Uterus (tissue), 4 donors: ENCODE data around the gene PTPN14. TPM values are rescaled to one million over a fixed set of nuclear protein-coding genes. Genes with fewer than 3 reads are reported as not detected.

Experiments used
- DNase-seq, 2 donors: peaks; one replicate each; pipeline ENCODE4 v3.0.0-alpha.2; 2019 to 2020
- H3K27ac ChIP-seq, 2 donors: fragments of 200-600 bp; sonication (generic); 1 replicate in 1 of 2; 2 replicates in 1 of 2; pipeline ENCODE4 v1.5.1; 2016 to 2018
- H3K27me3 ChIP-seq, 2 donors: fragments of 200-600 bp; sonication (generic); one replicate each; pipeline ENCODE4 v1.5.1; 2018 to 2019; ENCODE audit warnings: control low read depth in 1 of 2
- H3K36me3 ChIP-seq, 2 donors: fragments of 200-600 bp; sonication (generic); one replicate each; pipeline ENCODE4 v1.5.1; 2019; ENCODE audit warnings: control low read depth in 1 of 2
- H3K4me1 ChIP-seq, 2 donors: fragments of 200-600 bp; sonication (generic); one replicate each; pipeline ENCODE4 v1.5.1; 2018 to 2019; ENCODE audit warnings: control low read depth in 1 of 2
- H3K4me3 ChIP-seq, 2 donors: fragments of 200-600 bp; sonication (generic); 1 replicate in 1 of 2; 2 replicates in 1 of 2; pipeline ENCODE4 v1.5.1; 2018 to 2019; ENCODE audit warnings: mild to moderate bottlenecking in 1 of 2
- H3K9me3 ChIP-seq, 2 donors: fragments of 200-600 bp; sonication (generic); one replicate each; pipeline ENCODE4 v1.5.1; 2019; ENCODE audit warnings: control low read depth in 1 of 2
- CTCF ChIP-seq, 4 experiments: fragments of 200-600 bp in 2 of 4; fragments of 450-650 bp in 2 of 4; sonication (generic) in 2 of 4; IDR thresholded peaks; one replicate each; pipeline ENCODE4 v1.5.1; 2016 to 2019; ENCODE audit warnings: antibody characterized with exemption in 4 of 4, mild to moderate bottlenecking in 2 of 4, moderate library complexity in 1 of 4
- POLR2A ChIP-seq, 2 donors: fragments of 450-650 bp; IDR thresholded peaks; one replicate each; pipeline ENCODE4 v1.6.1; 2016; ENCODE audit warnings: antibody characterized with exemption in 2 of 2, mild to moderate bottlenecking in 1 of 2, moderate library complexity in 1 of 2
- intact Hi-C: fragments of 100-400 bp; cut with DNase I; formaldehyde crosslinking; loops from one replicate; pipeline ENCODE4 v1.15.1; 2023; ENCODE audit warnings: low total_unique reads
- total RNA-seq, 4 donors: library from RNA; depleted of rRNA in 3 of 4; stranded (reverse); fragments of >200 nt in 3 of 4; gene quantifications; one replicate each; pipeline versions ENCODE4 v1.1.0 to v1.2.4, GENCODE V29; 2014 to 2023
- donor health status: DM: yes; HTN: yes; CAD: no.

Gene PTPN14
- total RNA-seq, 4 donors from 2014 or later, result 13.2 to 78.0 (median 30.9) TPM

DNA sequence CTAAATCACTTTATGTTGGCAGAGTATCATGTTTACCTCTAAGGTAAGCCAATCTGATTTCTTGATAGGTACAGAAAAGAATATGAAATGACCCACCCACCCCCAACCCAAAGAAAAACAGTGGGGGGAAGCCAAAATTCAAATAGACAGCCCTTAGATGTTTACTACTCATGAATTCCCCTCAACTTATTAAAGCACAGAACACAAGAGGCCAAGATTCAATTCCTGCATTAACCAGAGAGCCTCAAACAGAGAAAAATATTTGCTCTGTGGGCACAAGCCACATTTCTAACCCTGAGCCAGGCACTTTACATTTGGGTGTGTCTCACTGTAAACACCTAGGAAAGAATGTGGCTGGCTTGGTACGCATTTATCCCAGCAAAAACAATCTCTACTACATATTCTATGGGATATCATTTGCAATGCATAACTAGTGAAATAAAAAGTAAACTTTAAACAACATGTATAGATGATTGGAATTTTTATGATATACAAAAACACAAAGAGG is 84.3 kb downstream of the PTPN14 start:
- Histone ChIP-seq H3K36me3 (no peaks in the 10 kb centered on the region), H3K27ac (no peak overlapping the region), H3K4me1 (no peaks in the 10 kb centered on the region), H3K9me3 (no peaks in the 10 kb centered on the region), H3K4me3 (no peak overlapping the region), H3K27me3 (no peaks in the 10 kb centered on the region)
- intact Hi-C loops, result no loop called here
- DNase-seq, result no peak
- no peak for TF ChIP-seq CTCF (IDR thresholded peaks at IDR 0.05)
- TF ChIP-seq POLR2A (IDR thresholded peaks at IDR 0.05), result no peak

DNA sequence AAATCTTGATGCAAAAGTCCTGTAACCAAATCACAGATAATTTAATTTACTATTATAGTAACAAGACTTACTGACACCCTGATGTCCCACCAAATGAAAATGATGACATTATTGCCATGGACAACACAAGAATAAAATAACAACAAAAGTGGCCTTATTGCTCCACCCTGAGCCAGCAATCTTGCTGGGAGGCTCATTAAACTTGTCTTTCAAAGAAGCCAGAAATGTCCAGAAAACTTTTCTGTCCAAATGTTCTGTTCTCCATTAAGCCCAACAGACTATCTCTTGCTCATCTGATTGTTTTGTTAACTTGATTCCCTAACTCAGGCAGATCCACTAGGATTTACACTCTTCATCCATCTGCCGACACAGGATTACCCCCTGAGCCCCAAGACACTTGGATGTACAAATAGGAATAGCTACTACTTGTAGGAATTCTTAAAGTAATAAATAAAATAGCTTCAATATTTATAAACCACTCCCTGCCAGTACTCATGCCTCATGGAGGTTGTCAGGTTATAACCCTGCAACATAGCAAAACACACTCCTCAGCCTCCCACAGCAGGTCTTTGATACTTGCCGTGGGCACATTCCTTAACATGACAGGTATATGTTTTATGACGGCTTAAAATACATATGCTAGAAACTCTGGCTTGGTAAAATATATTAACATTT is 84.9 kb downstream of the PTPN14 start:
- H3K4me1 ChIP-seq, result no peaks in the 10 kb centered on the region
- intact Hi-C loops, result no loop called here
- H3K4me3 ChIP-seq, result no peak overlapping the region
- TF ChIP-seq POLR2A (IDR thresholded peaks at IDR 0.05) (no peak), CTCF (IDR thresholded peaks at IDR 0.05) (no peak)
- DNase-seq, result no peak
- H3K27me3 ChIP-seq, result no peaks in the 10 kb centered on the region
- H3K27ac ChIP-seq, result no peak overlapping the region
- no peaks in the 10 kb centered on the region for H3K9me3 ChIP-seq
- no peaks in the 10 kb centered on the region for H3K36me3 ChIP-seq

DNA sequence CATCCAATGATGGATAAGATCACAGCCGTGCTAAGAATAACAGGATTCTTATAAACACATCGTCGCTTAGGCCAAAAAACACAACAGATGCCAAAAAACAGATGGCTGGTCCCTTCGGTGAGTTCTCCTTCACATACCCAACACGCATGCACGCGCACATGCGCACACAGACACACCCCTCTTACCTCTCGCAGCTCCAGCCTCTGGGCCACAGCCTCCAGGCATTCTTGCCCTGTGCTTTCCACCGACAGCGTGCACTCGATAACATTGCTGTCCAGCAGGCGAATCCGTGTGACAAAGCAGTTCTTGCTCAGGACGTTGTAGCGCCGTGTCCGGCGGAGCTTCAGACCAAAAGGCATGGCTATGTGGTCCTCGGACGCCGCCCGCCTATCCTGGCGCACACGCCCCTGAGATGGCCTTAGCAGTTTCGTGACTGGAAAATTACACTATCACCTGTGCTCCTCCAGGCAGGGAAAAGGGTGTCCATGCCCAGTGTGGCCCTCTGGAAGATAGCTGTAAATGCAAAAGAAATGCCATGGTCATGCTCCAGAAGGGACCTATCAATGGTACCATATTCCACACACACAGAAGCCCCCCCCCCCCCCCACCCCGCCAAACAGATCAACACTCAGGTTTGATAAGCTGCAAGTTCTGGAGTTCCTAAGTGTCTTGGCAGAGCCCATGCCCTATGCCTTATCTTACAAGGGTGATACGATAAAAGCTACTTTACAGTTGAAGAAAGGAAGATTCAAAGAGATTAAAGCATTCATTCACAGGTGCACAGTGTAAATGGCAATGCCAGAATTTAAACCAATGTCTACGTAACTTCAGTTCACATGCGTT is 86.7 kb downstream of the PTPN14 start:
- Histone ChIP-seq H3K36me3 (no peaks in the 10 kb centered on the region), H3K4me1 (no peaks in the 10 kb centered on the region), H3K27ac (no peak overlapping the region), H3K9me3 (no peaks in the 10 kb centered on the region), H3K27me3 (no peaks in the 10 kb centered on the region), H3K4me3 (no peak overlapping the region)
- intact Hi-C loops, result no loop called here
- no peak for TF ChIP-seq CTCF (IDR thresholded peaks at IDR 0.05)
- TF ChIP-seq POLR2A (IDR thresholded peaks at IDR 0.05), result no peak
- no peak for DNase-seq

GRCh38 chr1:214463596-214463995 is 87.8 kb downstream of the PTPN14 start:
- DNase-seq, result no peak
- H3K36me3 ChIP-seq, result no peaks in the 10 kb centered on the region
- H3K27me3 ChIP-seq, result no peaks in the 10 kb centered on the region
- intact Hi-C loops, result no loop called here
- no peak overlapping the region for H3K27ac ChIP-seq
- H3K4me3 ChIP-seq, result no peak overlapping the region
- H3K9me3 ChIP-seq, result no peaks in the 10 kb centered on the region
- TF ChIP-seq CTCF (IDR thresholded peaks at IDR 0.05) (no peak), POLR2A (IDR thresholded peaks at IDR 0.05) (no peak)
- H3K4me1 ChIP-seq, result no peaks in the 10 kb centered on the region

GRCh38 chr1:214462882-214463281 is 88.5 kb downstream of the PTPN14 start:
- no peak overlapping the region for H3K4me3 ChIP-seq
- H3K27ac ChIP-seq, result no peak overlapping the region
- intact Hi-C loops, result no loop called here
- no peaks in the 10 kb centered on the region for H3K36me3 ChIP-seq
- no peaks in the 10 kb centered on the region for H3K27me3 ChIP-seq
- no peaks in the 10 kb centered on the region for H3K4me1 ChIP-seq
- no peak for DNase-seq
- TF ChIP-seq CTCF (IDR thresholded peaks at IDR 0.05), result no peak
- no peak for TF ChIP-seq POLR2A (IDR thresholded peaks at IDR 0.05)
- H3K9me3 ChIP-seq, result no peaks in the 10 kb centered on the region
